ENCODE measurements around the gene POLR1B. TPM values are rescaled to one million over a fixed set of nuclear protein-coding genes. Genes with fewer than 3 reads are reported as not detected.

POLR1B gene
- total and polyA plus RNA-seq, 2 of the 13 experiments (the other 11 are each of a cell fraction or from before 2014, with no cell fraction given): 18.3 to 46.0 TPM

DNA sequence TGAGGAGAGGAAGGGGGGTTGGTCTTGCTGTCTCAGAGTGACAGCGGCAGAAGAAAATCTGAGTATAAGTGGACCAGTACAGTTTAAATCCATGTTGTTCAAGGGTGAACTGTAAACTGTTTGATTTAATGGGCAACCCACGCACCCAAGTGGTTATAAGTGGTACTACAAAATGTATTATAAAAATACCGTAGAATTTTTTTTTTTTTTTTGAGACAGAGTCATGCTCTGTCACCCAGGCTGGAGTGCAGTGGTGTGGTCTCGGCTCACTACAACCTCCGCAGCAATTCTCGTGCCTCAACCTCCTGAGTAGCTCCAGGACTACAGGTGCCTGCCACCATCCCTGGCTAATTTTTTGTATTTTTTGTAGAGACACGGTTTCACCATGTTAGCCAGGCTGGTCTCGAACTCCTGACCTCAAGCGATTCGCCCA is 40.1 kb downstream of the POLR1B start (continued):
- TF ChIP-seq SAP130 (CRISPR knock-in tag; IDR thresholded peaks at IDR 0.05; ENCODE audit: low read depth): peak; percentile 10; the same call in 1 of the 2 replicates
- TF ChIP-seq PAWR (CRISPR knock-in tag; IDR thresholded peaks at IDR 0.05; ENCODE audit: borderline replicate concordance): no peak
- no peak for TF ChIP-seq RBM22 (optimal IDR thresholded peaks at IDR 0.05; ENCODE audit: low read length)
- peak; percentile 15; the same call in 1 of the 2 replicates for TF ChIP-seq SALL1 (CRISPR knock-in tag; IDR thresholded peaks at IDR 0.05)
- TF ChIP-seq ELF3 (CRISPR knock-in tag; IDR thresholded peaks at IDR 0.05): no peak
- TF ChIP-seq PCBP2 (optimal IDR thresholded peaks at IDR 0.05; ENCODE audit: low read depth, low read length, poor library complexity, severe bottlenecking): no peak
- TF ChIP-seq NKX3-1 (CRISPR knock-in tag; IDR thresholded peaks at IDR 0.05): no peak
- no peak for TF ChIP-seq NFIB (CRISPR knock-in tag; IDR thresholded peaks at IDR 0.05; ENCODE audit: borderline replicate concordance)
- TF ChIP-seq, protein P1, sequence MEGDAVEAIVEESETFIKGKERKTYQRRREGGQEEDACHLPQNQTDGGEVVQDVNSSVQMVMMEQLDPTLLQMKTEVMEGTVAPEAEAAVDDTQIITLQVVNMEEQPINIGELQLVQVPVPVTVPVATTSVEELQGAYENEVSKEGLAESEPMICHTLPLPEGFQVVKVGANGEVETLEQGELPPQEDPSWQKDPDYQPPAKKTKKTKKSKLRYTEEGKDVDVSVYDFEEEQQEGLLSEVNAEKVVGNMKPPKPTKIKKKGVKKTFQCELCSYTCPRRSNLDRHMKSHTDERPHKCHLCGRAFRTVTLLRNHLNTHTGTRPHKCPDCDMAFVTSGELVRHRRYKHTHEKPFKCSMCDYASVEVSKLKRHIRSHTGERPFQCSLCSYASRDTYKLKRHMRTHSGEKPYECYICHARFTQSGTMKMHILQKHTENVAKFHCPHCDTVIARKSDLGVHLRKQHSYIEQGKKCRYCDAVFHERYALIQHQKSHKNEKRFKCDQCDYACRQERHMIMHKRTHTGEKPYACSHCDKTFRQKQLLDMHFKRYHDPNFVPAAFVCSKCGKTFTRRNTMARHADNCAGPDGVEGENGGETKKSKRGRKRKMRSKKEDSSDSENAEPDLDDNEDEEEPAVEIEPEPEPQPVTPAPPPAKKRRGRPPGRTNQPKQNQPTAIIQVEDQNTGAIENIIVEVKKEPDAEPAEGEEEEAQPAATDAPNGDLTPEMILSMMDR (CRISPR knock-in tag; IDR thresholded peaks at IDR 0.05): peak; percentile 66
- TF ChIP-seq, protein P2, sequence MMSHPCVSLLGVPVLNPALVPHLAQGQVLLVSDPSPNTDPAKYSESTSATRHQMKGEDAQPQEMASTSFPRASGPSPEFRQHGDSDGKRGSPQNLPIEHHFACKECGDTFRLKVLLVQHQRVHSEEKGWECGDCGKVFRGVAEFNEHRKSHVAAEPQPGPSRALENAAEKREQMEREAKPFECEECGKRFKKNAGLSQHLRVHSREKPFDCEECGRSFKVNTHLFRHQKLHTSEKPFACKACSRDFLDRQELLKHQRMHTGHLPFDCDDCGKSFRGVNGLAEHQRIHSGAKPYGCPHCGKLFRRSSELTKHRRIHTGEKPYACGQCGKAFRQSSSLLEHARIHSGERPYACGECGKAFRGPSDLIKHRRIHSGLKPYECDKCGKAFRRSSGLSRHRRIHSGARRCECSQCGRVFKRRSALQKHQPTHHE (CRISPR knock-in tag; IDR thresholded peaks at IDR 0.05; ENCODE audit: borderline replicate concordance): no peak
- TF ChIP-seq, protein P3, sequence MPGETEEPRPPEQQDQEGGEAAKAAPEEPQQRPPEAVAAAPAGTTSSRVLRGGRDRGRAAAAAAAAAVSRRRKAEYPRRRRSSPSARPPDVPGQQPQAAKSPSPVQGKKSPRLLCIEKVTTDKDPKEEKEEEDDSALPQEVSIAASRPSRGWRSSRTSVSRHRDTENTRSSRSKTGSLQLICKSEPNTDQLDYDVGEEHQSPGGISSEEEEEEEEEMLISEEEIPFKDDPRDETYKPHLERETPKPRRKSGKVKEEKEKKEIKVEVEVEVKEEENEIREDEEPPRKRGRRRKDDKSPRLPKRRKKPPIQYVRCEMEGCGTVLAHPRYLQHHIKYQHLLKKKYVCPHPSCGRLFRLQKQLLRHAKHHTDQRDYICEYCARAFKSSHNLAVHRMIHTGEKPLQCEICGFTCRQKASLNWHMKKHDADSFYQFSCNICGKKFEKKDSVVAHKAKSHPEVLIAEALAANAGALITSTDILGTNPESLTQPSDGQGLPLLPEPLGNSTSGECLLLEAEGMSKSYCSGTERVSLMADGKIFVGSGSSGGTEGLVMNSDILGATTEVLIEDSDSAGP (CRISPR knock-in tag; IDR thresholded peaks at IDR 0.05; ENCODE audit: borderline replicate concordance): 0 out of 2 replicates have a peak, but pooled peaks have one; percentile 22
- no peak for TF ChIP-seq AHR (CRISPR knock-in tag; IDR thresholded peaks at IDR 0.05)
- no peak for TF ChIP-seq ZFP41 (CRISPR knock-in tag; IDR thresholded peaks at IDR 0.05; ENCODE audit: borderline replicate concordance)
- TF ChIP-seq ZBTB20 (CRISPR knock-in tag; IDR thresholded peaks at IDR 0.05; ENCODE audit: borderline replicate concordance, low read depth): no peak
- TF ChIP-seq ZMAT3 (CRISPR knock-in tag; conservative IDR thresholded peaks at IDR 0.05): 0 out of 2 replicates have a peak, but pooled peaks have one; percentile 38
- TF ChIP-seq PHF8 (CRISPR knock-in tag; IDR thresholded peaks at IDR 0.05): no peak
- TF ChIP-seq YY1 (IDR thresholded peaks at IDR 0.05; ENCODE audit: insufficient read depth, insufficient replicate concordance, low read depth, low read length): no peak
- TF ChIP-seq HOXA7 (CRISPR knock-in tag; IDR thresholded peaks at IDR 0.05): no peak
- TF ChIP-seq CC2D1A (CRISPR knock-in tag; IDR thresholded peaks at IDR 0.05): no peak
- peak; percentile 44; the same call in 1 of the 2 replicates for TF ChIP-seq RAD21 (CRISPR knock-in tag; IDR thresholded peaks at IDR 0.05)
- TF ChIP-seq, protein P4, sequence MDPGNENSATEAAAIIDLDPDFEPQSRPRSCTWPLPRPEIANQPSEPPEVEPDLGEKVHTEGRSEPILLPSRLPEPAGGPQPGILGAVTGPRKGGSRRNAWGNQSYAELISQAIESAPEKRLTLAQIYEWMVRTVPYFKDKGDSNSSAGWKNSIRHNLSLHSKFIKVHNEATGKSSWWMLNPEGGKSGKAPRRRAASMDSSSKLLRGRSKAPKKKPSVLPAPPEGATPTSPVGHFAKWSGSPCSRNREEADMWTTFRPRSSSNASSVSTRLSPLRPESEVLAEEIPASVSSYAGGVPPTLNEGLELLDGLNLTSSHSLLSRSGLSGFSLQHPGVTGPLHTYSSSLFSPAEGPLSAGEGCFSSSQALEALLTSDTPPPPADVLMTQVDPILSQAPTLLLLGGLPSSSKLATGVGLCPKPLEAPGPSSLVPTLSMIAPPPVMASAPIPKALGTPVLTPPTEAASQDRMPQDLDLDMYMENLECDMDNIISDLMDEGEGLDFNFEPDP (CRISPR knock-in tag; conservative IDR thresholded peaks at IDR 0.05): no peak
- no peak for TF ChIP-seq MED8 (CRISPR knock-in tag; IDR thresholded peaks at IDR 0.05; ENCODE audit: insufficient replicate concordance)
- 0 out of 2 replicates have a peak, but pooled peaks have one; percentile 23 for TF ChIP-seq KDM2A (CRISPR knock-in tag; IDR thresholded peaks at IDR 0.05; ENCODE audit: borderline replicate concordance, low read depth)

Data from HepG2 (cell line).